ENCODE data around the gene OR52W1.

The OR52W1 gene

DNA sequence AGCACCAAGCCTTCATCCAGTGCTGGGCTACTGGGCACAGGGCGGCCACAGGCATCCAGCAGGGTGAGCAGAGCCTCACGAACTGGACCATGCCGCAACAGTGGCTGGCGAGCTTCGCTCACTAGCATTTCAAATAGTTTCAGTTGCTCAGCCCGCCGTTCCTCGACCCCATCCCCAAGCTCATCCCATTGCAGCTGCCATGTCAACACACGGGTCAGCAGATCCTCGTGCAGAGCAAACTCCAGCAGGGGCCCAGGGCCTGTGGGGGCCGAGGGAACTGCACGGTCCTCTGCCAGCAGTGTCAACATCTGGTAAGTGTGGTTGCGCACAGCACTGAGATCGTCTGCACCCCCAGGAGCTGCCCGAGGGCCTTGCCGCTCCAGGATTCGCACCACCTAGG lies 24.8 kb downstream of the OR52W1 start:
- Histone ChIP-seq H3K36me3 (ENCODE audit: control insufficient read depth, insufficient read depth, low read length) (no peaks in the 10 kb centered on the region), H2AFZ (no peak overlapping the region), H3K4me3 (ENCODE audit: low read depth, low read length) (no peak overlapping the region), H3K4me2 (ENCODE audit: low read length) (no peak overlapping the region), H3K27me3 (ENCODE audit: control insufficient read depth, insufficient read depth, low read length) (no peaks in the 10 kb centered on the region), H3K4me1 (no peaks in the 10 kb centered on the region), H3K79me2 (no peaks in the 10 kb centered on the region), H3K27ac (no peak overlapping the region), H3K9ac (no peak overlapping the region), H3K9me3 (ENCODE audit: control insufficient read depth, low read length) (no peaks in the 10 kb centered on the region)
- TF ChIP-seq, protein P1, sequence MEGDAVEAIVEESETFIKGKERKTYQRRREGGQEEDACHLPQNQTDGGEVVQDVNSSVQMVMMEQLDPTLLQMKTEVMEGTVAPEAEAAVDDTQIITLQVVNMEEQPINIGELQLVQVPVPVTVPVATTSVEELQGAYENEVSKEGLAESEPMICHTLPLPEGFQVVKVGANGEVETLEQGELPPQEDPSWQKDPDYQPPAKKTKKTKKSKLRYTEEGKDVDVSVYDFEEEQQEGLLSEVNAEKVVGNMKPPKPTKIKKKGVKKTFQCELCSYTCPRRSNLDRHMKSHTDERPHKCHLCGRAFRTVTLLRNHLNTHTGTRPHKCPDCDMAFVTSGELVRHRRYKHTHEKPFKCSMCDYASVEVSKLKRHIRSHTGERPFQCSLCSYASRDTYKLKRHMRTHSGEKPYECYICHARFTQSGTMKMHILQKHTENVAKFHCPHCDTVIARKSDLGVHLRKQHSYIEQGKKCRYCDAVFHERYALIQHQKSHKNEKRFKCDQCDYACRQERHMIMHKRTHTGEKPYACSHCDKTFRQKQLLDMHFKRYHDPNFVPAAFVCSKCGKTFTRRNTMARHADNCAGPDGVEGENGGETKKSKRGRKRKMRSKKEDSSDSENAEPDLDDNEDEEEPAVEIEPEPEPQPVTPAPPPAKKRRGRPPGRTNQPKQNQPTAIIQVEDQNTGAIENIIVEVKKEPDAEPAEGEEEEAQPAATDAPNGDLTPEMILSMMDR (IDR thresholded peaks at IDR 0.05), result no peak

DNA sequence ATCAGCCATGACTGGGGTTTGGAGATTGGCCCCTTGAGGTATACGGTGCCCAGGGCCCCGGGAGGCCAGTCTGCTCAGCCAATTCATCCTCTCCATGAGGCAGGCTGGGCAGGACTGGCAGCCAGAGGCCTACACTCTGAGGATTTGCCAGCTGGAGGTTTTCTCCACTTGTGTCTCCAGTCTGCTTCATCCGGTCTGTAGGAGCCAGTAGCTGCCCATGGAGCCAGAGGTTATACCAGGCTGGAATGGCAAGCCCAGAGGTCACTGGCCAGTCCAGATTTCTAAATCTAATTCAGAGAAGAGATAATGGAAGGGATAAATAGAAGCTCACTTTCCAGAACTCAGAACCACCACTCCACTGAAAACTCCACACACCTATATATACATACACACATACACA lies 25.4 kb downstream of the OR52W1 start:
- Histone ChIP-seq H3K9me3 (ENCODE audit: control insufficient read depth, low read length) (no peaks in the 10 kb centered on the region), H2AFZ (no peak overlapping the region), H3K4me1 (no peaks in the 10 kb centered on the region), H3K4me2 (ENCODE audit: low read length) (no peak overlapping the region), H3K27ac (no peak overlapping the region), H3K4me3 (ENCODE audit: low read depth, low read length) (no peak overlapping the region), H3K79me2 (no peaks in the 10 kb centered on the region), H3K36me3 (ENCODE audit: control insufficient read depth, insufficient read depth, low read length) (no peaks in the 10 kb centered on the region), H3K27me3 (ENCODE audit: control insufficient read depth, insufficient read depth, low read length) (no peaks in the 10 kb centered on the region), H3K9ac (no peak overlapping the region)
- TF ChIP-seq, protein P1 (IDR thresholded peaks at IDR 0.05), result no peak

DNA sequence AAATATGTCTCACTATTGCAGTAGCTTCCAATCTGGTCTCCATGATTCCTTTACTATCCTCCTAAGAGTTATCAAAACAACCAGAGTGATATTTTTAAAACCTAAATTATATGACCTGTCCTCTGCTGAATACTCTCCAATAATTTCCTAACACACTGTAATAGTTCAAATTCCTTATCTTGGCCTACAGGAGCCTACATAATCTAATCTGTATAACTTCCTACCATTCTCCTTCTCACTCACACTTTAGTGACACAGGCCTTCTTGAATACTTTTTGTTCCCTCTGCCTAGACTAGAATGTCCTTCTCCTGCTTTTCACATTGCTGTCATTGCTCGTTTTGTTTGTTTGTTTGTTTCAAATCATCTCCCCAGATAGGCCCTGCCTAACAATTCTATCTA lies 26.0 kb downstream of the OR52W1 start:
- Histone ChIP-seq H2AFZ (no peak overlapping the region), H3K27me3 (ENCODE audit: control insufficient read depth, insufficient read depth, low read length) (no peaks in the 10 kb centered on the region), H3K27ac (no peak overlapping the region), H3K9me3 (ENCODE audit: control insufficient read depth, low read length) (no peaks in the 10 kb centered on the region), H3K79me2 (no peaks in the 10 kb centered on the region), H3K4me2 (ENCODE audit: low read length) (no peak overlapping the region), H3K4me1 (no peaks in the 10 kb centered on the region), H3K36me3 (ENCODE audit: control insufficient read depth, insufficient read depth, low read length) (no peaks in the 10 kb centered on the region), H3K9ac (no peak overlapping the region), H3K4me3 (ENCODE audit: low read depth, low read length) (no peak overlapping the region)
- TF ChIP-seq, protein P1 (IDR thresholded peaks at IDR 0.05), result no peak

DNA sequence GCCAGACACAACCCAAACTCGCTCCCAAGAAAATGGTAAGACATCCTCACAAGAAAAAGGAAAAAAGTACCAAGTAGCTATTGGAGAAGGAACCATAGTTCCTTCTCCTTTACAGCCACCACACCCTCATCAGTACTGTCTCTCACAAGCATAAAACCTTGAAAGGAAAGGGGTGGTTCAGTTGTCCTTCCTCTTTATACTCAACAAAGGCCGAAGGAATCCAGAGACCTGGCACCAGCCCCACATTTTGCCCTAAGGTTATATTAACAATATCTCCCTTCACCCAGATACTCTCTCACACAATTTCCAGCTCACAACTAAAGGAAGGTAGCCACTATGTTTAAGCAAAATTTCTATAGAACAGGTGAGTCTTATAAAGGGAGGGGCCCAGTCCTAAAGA lies 26.9 kb downstream of the OR52W1 start:
- Histone ChIP-seq H3K9me3 (ENCODE audit: control insufficient read depth, low read length) (no peaks in the 10 kb centered on the region), H3K27ac (peak overlapping the region; percentile 49), H3K79me2 (peaks cover 2% of the 10 kb centered on the region), H3K27me3 (ENCODE audit: control insufficient read depth, insufficient read depth, low read length) (no peaks in the 10 kb centered on the region), H3K4me2 (ENCODE audit: low read length) (no peak overlapping the region), H3K4me1 (no peaks in the 10 kb centered on the region), H3K36me3 (ENCODE audit: control insufficient read depth, insufficient read depth, low read length) (no peaks in the 10 kb centered on the region), H2AFZ (no peak overlapping the region), H3K4me3 (ENCODE audit: low read depth, low read length) (no peak overlapping the region), H3K9ac (no peak overlapping the region)
- TF ChIP-seq, protein P1 (IDR thresholded peaks at IDR 0.05), result no peak

DNA sequence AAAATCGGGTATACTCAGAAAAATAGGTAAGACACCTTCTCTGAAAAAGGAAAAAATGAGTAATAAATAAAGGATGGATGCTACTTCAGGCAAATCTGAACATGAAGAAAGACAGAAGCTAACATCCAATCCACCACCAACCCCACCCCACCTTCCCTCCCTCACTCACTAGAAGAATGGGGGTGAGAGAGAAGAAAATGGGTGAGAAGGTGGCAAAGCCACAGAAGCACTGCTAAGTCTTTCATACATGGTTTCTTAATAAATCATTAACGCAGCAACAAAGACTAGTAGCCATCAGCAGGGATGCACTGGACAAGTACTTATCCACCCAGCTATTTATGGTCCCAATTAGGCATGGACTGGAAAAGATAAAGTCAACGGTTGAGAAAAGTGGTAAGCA lies 29.5 kb downstream of the OR52W1 start:
- H3K9me3 ChIP-seq (ENCODE audit: control insufficient read depth, low read length), result no peaks in the 10 kb centered on the region
- no peak overlapping the region for H3K9ac ChIP-seq
- H3K27ac ChIP-seq, result no peak overlapping the region
- TF ChIP-seq, protein P1 (IDR thresholded peaks at IDR 0.05), result no peak
- no peaks in the 10 kb centered on the region for H3K36me3 ChIP-seq (ENCODE audit: control insufficient read depth, insufficient read depth, low read length)
- peaks cover 6% of the 10 kb centered on the region for H3K79me2 ChIP-seq
- H3K4me1 ChIP-seq, result no peaks in the 10 kb centered on the region
- no peak overlapping the region for H2AFZ ChIP-seq
- H3K4me2 ChIP-seq (ENCODE audit: low read length), result no peak overlapping the region
- H3K27me3 ChIP-seq (ENCODE audit: control insufficient read depth, insufficient read depth, low read length), result no peaks in the 10 kb centered on the region
- no peak overlapping the region for H3K4me3 ChIP-seq (ENCODE audit: low read depth, low read length)
